Tibial nerve (tissue), 4 donors: ENCODE data around the gene BTAF1. TPM values are rescaled to one million over a fixed set of nuclear protein-coding genes. Genes with fewer than 3 reads are reported as not detected.

Source experiments
- DNase-seq, 2 donors: peaks; one replicate each; pipeline ENCODE4 v3.0.0-alpha.2; 2019; ENCODE audit warnings: low spot score in 2 of 2
- H3K27ac ChIP-seq, 4 donors: fragments of 200-600 bp; sonication (generic) in 3 of 4; one replicate each; pipeline ENCODE4 v1.5.1; 2017 to 2019; ENCODE audit warnings: mild to moderate bottlenecking in 1 of 4
- H3K27me3 ChIP-seq, 2 donors: fragments of 200-600 bp; sonication (generic) in 1 of 2; one replicate each; pipeline versions ENCODE4 v1.5.1 to v1.6.0; 2017 to 2019
- H3K36me3 ChIP-seq, 3 donors: fragments of 200-600 bp; sonication (generic); one replicate each; pipeline ENCODE4 v1.5.1; 2018 to 2019
- H3K4me1 ChIP-seq, 4 donors: fragments of 200-600 bp; sonication (generic) in 3 of 4; one replicate each; pipeline ENCODE4 v1.5.1; 2017 to 2019
- H3K4me3 ChIP-seq, 4 donors: fragments of 200-600 bp; sonication (generic) in 3 of 4; one replicate each; pipeline ENCODE4 v1.5.1; 2017 to 2019; ENCODE audit warnings: mild to moderate bottlenecking in 1 of 4, moderate library complexity in 1 of 4
- H3K9me3 ChIP-seq, 4 donors: fragments of 200-600 bp; sonication (generic) in 3 of 4; one replicate each; pipeline ENCODE4 v1.5.1; 2017 to 2019
- CTCF ChIP-seq, 5 experiments: fragments of 200-600 bp in 3 of 5; fragments of 450-650 bp in 2 of 5; sonication (generic) in 3 of 5; IDR thresholded peaks; one replicate each; pipeline ENCODE4 v1.5.1; 2016 to 2019; ENCODE audit warnings: antibody characterized with exemption in 5 of 5, mild to moderate bottlenecking in 3 of 5, moderate library complexity in 2 of 5
- EP300 ChIP-seq, 2 donors: sonication (generic); formaldehyde crosslinking; IDR thresholded peaks; one replicate each; pipeline ENCODE4 v1.6.1; 2017; ENCODE audit warnings: antibody characterized with exemption in 2 of 2, mild to moderate bottlenecking in 1 of 2
- POLR2A ChIP-seq, 2 donors: fragments of 450-650 bp; IDR thresholded peaks; one replicate each; pipeline ENCODE4 v1.6.1; 2017; ENCODE audit warnings: antibody characterized with exemption in 2 of 2, mild to moderate bottlenecking in 2 of 2, moderate library complexity in 2 of 2
- WGBS, 2 donors: methylation state at CpG; one replicate each; pipeline ENCODE4 v1.1.5; 2018; 5-methylcytosine and 5-hydroxymethylcytosine counted together
- total RNA-seq, 4 donors: library from RNA; depleted of rRNA; stranded (reverse); fragments of >200 nt; gene quantifications; one replicate each; pipeline ENCODE4 v1.1.0, GENCODE V29; 2016

The BTAF1 gene
- total RNA-seq, 4 donors from 2014 or later = 50.4 to 76.7 (median 58.1) TPM

- Histone ChIP-seq H3K27ac (no peak overlapping the region), H3K36me3 (peaks cover 0 to 89% (median 0%) of the 10 kb centered on the region in 3 donors), H3K9me3 (no peaks in the 10 kb centered on the region), H3K4me3 (no peak overlapping the region), H3K4me1 (no peaks in the 10 kb centered on the region), H3K27me3 (no peaks in the 10 kb centered on the region)
- 49 to 70% methylated on average over 2 of the region's 2 CpGs for WGBS, 2 donors
- DNase-seq = no peak
- no peak for TF ChIP-seq CTCF (IDR thresholded peaks at IDR 0.05)
- no peak for TF ChIP-seq POLR2A (IDR thresholded peaks at IDR 0.05)
- TF ChIP-seq EP300 (IDR thresholded peaks at IDR 0.05) = no peak
These were observed 72.7 kb downstream of the BTAF1 start for GRCh38 chr10:91996266-91996665.

- TF ChIP-seq CTCF (IDR thresholded peaks at IDR 0.05) (no peak), EP300 (IDR thresholded peaks at IDR 0.05) (no peak), POLR2A (IDR thresholded peaks at IDR 0.05) (no peak)
- Histone ChIP-seq H3K9me3 (peaks cover 0 to 6% (median 0%) of the 10 kb centered on the region in 4 donors), H3K4me3 (no peak overlapping the region), H3K27me3 (no peaks in the 10 kb centered on the region), H3K36me3 (peaks cover 0 to 96% (median 0%) of the 10 kb centered on the region in 3 donors), H3K4me1 (no peaks in the 10 kb centered on the region), H3K27ac (no peak overlapping the region)
- 95 to 97% methylated on average over 3 of the region's 3 CpGs for WGBS, 2 donors
- DNase-seq = no peak
These were observed 78.0 kb downstream of the BTAF1 start for GRCh38 chr10:92001581-92001980.

- no peak overlapping the region for H3K27ac ChIP-seq
- TF ChIP-seq POLR2A (IDR thresholded peaks at IDR 0.05) (no peak), CTCF (IDR thresholded peaks at IDR 0.05) (no peak), EP300 (IDR thresholded peaks at IDR 0.05) (no peak)
- H3K36me3 ChIP-seq = peaks cover 0 to 96% (median 0%) of the 10 kb centered on the region in 3 donors
- DNase-seq = no peak
- H3K27me3 ChIP-seq = no peaks in the 10 kb centered on the region
- no peak overlapping the region for H3K4me3 ChIP-seq
- 97 to 98% methylated on average over 2 of the region's 2 CpGs for WGBS, 2 donors
- no peaks in the 10 kb centered on the region for H3K4me1 ChIP-seq
- peaks cover 0 to 6% (median 0%) of the 10 kb centered on the region in 4 donors for H3K9me3 ChIP-seq
These were observed 78.4 kb downstream of the BTAF1 start for GRCh38 chr10:92001995-92002394.

GRCh38 chr10:92003258-92003657 is 79.7 kb downstream of the BTAF1 start:
- peaks cover 0 to 6% (median 0%) of the 10 kb centered on the region in 4 donors for H3K9me3 ChIP-seq
- WGBS, 2 donors = 76 to 79% methylated on average over 2 of the region's 2 CpGs
- DNase-seq = no peak
- no peaks in the 10 kb centered on the region for H3K27me3 ChIP-seq
- TF ChIP-seq EP300 (IDR thresholded peaks at IDR 0.05) (no peak), POLR2A (IDR thresholded peaks at IDR 0.05) (no peak), CTCF (IDR thresholded peaks at IDR 0.05) (no peak)
- no peaks in the 10 kb centered on the region for H3K4me1 ChIP-seq
- H3K4me3 ChIP-seq = no peak overlapping the region
- peaks cover 0 to 93% (median 0%) of the 10 kb centered on the region in 3 donors for H3K36me3 ChIP-seq
- no peak overlapping the region for H3K27ac ChIP-seq

- peaks cover 0 to 6% (median 0%) of the 10 kb centered on the region in 4 donors for H3K9me3 ChIP-seq
- H3K36me3 ChIP-seq = peaks cover 0 to 93% (median 0%) of the 10 kb centered on the region in 3 donors
- H3K4me3 ChIP-seq = no peak overlapping the region
- no peaks in the 10 kb centered on the region for H3K27me3 ChIP-seq
- H3K4me1 ChIP-seq = no peaks in the 10 kb centered on the region
- 100% methylated on average over 1 of the region's 1 CpG for WGBS, 2 donors
- no peak for DNase-seq
- TF ChIP-seq CTCF (IDR thresholded peaks at IDR 0.05) = no peak
- TF ChIP-seq EP300 (IDR thresholded peaks at IDR 0.05) = no peak
- TF ChIP-seq POLR2A (IDR thresholded peaks at IDR 0.05) = no peak
- no peak overlapping the region for H3K27ac ChIP-seq
These were observed 82.4 kb downstream of the BTAF1 start for GRCh38 chr10:92005978-92006377.
